ENCODE results near the gene CFAP61. TPM values are rescaled to one million over a fixed set of nuclear protein-coding genes. Genes with fewer than 3 reads are reported as not detected.

Gene CFAP61
- polyA plus RNA-seq, 1 of the 3 experiments (the other 2 are of a cell fraction) = 0.26 TPM

DNA sequence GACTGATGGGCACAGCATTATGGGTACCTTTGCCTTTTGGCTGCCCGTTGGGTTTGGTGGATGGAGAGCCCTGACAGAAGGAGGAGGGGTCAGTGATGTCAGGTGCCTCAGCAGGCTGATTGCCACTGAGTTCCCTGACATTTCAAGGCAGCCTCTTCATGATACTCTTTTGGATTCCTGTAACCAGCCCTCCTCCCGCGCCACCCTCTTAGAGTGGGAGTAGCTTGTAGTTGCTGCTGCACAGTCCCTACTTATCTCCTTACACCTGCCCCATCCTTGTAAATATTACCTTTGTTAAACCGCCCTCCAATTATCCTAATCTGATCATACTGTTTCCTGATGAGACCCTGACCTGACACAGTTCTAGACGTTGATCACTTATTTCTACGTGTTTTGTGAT is 140.0 kb downstream of the CFAP61 start:
- 46% methylated on average over 6 of the region's 6 CpGs for WGBS (ENCODE audit: low lambda C conversion rate)
- no peaks in the 10 kb centered on the region for H3K27me3 ChIP-seq (ENCODE audit: insufficient read depth)

More for the DNA sequence above, 140.0 kb downstream of the CFAP61 start:
- H3K9me3 ChIP-seq = no peaks in the 10 kb centered on the region
- H2AFZ ChIP-seq (ENCODE audit: low read depth) = no peak overlapping the region
- POLR2A ChIA-PET = no interaction called here
- H3K9ac ChIP-seq = no peak overlapping the region
- CTCF ChIA-PET = no interaction called here
- no peaks in the 10 kb centered on the region for H4K20me1 ChIP-seq (ENCODE audit: insufficient read depth)
- H3K9me2 ChIP-seq = no peaks in the 10 kb centered on the region
- no peak for DNase-seq
- no peaks in the 10 kb centered on the region for H3K79me2 ChIP-seq (ENCODE audit: insufficient read depth)
- no peak overlapping the region for H3K4me3 ChIP-seq (ENCODE audit: low read depth in 2 of 2, low read length in 1 of 2)
- H3K4me2 ChIP-seq = no peak overlapping the region
- no peaks in the 10 kb centered on the region for H3F3A ChIP-seq (replicated peaks; ENCODE audit: insufficient read depth)
- peaks cover 0 to 8% of the 10 kb centered on the region in 2 experiments; a peak in 1 of 4 replicates for H3K4me1 ChIP-seq (ENCODE audit: control insufficient read depth in 1 of 2, insufficient read depth in 2 of 2, low read depth in 1 of 2, low read length in 1 of 2)
- no peak for TF ChIP-seq NRF1 (IDR thresholded peaks at IDR 0.05; ENCODE audit: low read depth, low read length)
- TF ChIP-seq, protein P1, sequence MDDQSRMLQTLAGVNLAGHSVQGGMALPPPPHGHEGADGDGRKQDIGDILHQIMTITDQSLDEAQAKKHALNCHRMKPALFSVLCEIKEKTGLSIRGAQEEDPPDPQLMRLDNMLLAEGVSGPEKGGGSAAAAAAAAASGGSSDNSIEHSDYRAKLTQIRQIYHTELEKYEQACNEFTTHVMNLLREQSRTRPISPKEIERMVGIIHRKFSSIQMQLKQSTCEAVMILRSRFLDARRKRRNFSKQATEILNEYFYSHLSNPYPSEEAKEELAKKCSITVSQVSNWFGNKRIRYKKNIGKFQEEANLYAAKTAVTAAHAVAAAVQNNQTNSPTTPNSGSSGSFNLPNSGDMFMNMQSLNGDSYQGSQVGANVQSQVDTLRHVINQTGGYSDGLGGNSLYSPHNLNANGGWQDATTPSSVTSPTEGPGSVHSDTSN (IDR thresholded peaks at IDR 0.05) = no peak
- TF ChIP-seq, protein P2, sequence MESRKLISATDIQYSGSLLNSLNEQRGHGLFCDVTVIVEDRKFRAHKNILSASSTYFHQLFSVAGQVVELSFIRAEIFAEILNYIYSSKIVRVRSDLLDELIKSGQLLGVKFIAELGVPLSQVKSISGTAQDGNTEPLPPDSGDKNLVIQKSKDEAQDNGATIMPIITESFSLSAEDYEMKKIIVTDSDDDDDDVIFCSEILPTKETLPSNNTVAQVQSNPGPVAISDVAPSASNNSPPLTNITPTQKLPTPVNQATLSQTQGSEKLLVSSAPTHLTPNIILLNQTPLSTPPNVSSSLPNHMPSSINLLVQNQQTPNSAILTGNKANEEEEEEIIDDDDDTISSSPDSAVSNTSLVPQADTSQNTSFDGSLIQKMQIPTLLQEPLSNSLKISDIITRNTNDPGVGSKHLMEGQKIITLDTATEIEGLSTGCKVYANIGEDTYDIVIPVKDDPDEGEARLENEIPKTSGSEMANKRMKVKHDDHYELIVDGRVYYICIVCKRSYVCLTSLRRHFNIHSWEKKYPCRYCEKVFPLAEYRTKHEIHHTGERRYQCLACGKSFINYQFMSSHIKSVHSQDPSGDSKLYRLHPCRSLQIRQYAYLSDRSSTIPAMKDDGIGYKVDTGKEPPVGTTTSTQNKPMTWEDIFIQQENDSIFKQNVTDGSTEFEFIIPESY (IDR thresholded peaks at IDR 0.05; ENCODE audit: borderline replicate concordance, low read depth) = no peak
- TF ChIP-seq FOSL2 (IDR thresholded peaks at IDR 0.05; ENCODE audit: borderline replicate concordance, low read depth) = no peak
- TF ChIP-seq GATA2 (CRISPR knock-in tag; IDR thresholded peaks at IDR 0.05) = no peak
- TF ChIP-seq, protein P3, sequence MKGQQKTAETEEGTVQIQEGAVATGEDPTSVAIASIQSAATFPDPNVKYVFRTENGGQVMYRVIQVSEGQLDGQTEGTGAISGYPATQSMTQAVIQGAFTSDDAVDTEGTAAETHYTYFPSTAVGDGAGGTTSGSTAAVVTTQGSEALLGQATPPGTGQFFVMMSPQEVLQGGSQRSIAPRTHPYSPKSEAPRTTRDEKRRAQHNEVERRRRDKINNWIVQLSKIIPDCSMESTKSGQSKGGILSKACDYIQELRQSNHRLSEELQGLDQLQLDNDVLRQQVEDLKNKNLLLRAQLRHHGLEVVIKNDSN (IDR thresholded peaks at IDR 0.05; ENCODE audit: borderline replicate concordance, low read depth) = no peak
- TF ChIP-seq RFX5 (IDR thresholded peaks at IDR 0.05; ENCODE audit: low read length) = no peak
- no peak for TF ChIP-seq SIN3A (IDR thresholded peaks at IDR 0.05; ENCODE audit: borderline replicate concordance, low read depth, low read length)
- TF ChIP-seq JUND (IDR thresholded peaks at IDR 0.05) = no peak
- TF ChIP-seq YY1 (IDR thresholded peaks at IDR 0.05; ENCODE audit: low read depth) = no peak
- no peak for TF ChIP-seq CHD2 (IDR thresholded peaks at IDR 0.05; ENCODE audit: low read length, partially characterized antibody)
- no peak for TF ChIP-seq TAF1 (IDR thresholded peaks at IDR 0.05; ENCODE audit: borderline replicate concordance, low read depth, low read length)
- TF ChIP-seq, protein P4, sequence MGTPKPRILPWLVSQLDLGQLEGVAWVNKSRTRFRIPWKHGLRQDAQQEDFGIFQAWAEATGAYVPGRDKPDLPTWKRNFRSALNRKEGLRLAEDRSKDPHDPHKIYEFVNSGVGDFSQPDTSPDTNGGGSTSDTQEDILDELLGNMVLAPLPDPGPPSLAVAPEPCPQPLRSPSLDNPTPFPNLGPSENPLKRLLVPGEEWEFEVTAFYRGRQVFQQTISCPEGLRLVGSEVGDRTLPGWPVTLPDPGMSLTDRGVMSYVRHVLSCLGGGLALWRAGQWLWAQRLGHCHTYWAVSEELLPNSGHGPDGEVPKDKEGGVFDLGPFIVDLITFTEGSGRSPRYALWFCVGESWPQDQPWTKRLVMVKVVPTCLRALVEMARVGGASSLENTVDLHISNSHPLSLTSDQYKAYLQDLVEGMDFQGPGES (IDR thresholded peaks at IDR 0.05; ENCODE audit: low read depth, low read length) = no peak
- TF ChIP-seq MEF2A (IDR thresholded peaks at IDR 0.05; ENCODE audit: borderline replicate concordance, low read depth) = no peak
- TF ChIP-seq EZH2phosphoT487 (IDR thresholded peaks at IDR 0.05; ENCODE audit: borderline replicate concordance, low read depth) = no peak
- TF ChIP-seq RAD21 (IDR thresholded peaks at IDR 0.05; ENCODE audit: low read length) = no peak
- no peak for TF ChIP-seq TCF12 (IDR thresholded peaks at IDR 0.05)
- TF ChIP-seq, protein P5, sequence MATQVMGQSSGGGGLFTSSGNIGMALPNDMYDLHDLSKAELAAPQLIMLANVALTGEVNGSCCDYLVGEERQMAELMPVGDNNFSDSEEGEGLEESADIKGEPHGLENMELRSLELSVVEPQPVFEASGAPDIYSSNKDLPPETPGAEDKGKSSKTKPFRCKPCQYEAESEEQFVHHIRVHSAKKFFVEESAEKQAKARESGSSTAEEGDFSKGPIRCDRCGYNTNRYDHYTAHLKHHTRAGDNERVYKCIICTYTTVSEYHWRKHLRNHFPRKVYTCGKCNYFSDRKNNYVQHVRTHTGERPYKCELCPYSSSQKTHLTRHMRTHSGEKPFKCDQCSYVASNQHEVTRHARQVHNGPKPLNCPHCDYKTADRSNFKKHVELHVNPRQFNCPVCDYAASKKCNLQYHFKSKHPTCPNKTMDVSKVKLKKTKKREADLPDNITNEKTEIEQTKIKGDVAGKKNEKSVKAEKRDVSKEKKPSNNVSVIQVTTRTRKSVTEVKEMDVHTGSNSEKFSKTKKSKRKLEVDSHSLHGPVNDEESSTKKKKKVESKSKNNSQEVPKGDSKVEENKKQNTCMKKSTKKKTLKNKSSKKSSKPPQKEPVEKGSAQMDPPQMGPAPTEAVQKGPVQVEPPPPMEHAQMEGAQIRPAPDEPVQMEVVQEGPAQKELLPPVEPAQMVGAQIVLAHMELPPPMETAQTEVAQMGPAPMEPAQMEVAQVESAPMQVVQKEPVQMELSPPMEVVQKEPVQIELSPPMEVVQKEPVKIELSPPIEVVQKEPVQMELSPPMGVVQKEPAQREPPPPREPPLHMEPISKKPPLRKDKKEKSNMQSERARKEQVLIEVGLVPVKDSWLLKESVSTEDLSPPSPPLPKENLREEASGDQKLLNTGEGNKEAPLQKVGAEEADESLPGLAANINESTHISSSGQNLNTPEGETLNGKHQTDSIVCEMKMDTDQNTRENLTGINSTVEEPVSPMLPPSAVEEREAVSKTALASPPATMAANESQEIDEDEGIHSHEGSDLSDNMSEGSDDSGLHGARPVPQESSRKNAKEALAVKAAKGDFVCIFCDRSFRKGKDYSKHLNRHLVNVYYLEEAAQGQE (IDR thresholded peaks at IDR 0.05; ENCODE audit: low read depth, low read length) = no peak
- no peak overlapping the region for H3K27ac ChIP-seq (ENCODE audit: low read depth in 2 of 2, low read length in 1 of 2)
- H3K36me3 ChIP-seq (replicated peaks in 1 of 2; ENCODE audit: control insufficient read depth in 1 of 2, insufficient read depth in 2 of 2, low read length in 1 of 2) = no peaks in the 10 kb centered on the region
